ENCODE results near the gene TSKU. TPM values are rescaled to one million over a fixed set of nuclear protein-coding genes. Genes with fewer than 3 reads are reported as not detected.

Gene TSKU
- total RNA-seq, 6 experiments from 2014 or later = 8.3 to 11.0 (median 10.1) TPM

DNA sequence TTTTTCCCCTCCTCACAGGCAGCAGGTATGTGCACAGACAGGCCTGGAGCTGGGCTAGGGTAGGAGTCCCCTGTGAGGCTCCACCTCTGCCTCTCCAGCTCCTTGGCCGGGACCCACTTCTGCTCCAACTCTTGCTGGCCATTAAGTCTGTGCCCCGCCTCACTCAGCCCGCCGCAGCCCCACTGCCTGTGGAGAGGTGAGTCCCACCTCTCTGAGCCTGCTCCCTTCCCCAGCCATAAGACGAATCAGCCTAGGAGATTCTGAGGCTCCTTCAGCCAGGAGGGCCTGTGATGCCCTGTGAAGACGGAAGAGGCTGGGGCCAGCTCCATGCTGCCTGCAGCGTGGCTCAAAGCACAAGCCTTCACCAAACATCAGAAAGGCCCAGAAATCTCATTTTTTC lies 23.0 kb downstream of the TSKU start:
- no peaks in the 10 kb centered on the region for H3K36me3 Mint-ChIP-seq (ENCODE audit: low read depth)
- no peak overlapping the region for H3K27ac Mint-ChIP-seq
- peaks cover 51% of the 10 kb centered on the region for H3K4me1 Mint-ChIP-seq (ENCODE audit: low read depth)
- peaks cover 5% of the 10 kb centered on the region for H3K27me3 Mint-ChIP-seq (ENCODE audit: insufficient read depth)
- H3K4me3 Mint-ChIP-seq = no peak overlapping the region
- H3K9me3 Mint-ChIP-seq = no peaks in the 10 kb centered on the region
- TF ChIP-seq, protein P1, sequence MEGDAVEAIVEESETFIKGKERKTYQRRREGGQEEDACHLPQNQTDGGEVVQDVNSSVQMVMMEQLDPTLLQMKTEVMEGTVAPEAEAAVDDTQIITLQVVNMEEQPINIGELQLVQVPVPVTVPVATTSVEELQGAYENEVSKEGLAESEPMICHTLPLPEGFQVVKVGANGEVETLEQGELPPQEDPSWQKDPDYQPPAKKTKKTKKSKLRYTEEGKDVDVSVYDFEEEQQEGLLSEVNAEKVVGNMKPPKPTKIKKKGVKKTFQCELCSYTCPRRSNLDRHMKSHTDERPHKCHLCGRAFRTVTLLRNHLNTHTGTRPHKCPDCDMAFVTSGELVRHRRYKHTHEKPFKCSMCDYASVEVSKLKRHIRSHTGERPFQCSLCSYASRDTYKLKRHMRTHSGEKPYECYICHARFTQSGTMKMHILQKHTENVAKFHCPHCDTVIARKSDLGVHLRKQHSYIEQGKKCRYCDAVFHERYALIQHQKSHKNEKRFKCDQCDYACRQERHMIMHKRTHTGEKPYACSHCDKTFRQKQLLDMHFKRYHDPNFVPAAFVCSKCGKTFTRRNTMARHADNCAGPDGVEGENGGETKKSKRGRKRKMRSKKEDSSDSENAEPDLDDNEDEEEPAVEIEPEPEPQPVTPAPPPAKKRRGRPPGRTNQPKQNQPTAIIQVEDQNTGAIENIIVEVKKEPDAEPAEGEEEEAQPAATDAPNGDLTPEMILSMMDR (IDR thresholded peaks at IDR 0.05) = no peak
- no peak for DNase-seq

DNA sequence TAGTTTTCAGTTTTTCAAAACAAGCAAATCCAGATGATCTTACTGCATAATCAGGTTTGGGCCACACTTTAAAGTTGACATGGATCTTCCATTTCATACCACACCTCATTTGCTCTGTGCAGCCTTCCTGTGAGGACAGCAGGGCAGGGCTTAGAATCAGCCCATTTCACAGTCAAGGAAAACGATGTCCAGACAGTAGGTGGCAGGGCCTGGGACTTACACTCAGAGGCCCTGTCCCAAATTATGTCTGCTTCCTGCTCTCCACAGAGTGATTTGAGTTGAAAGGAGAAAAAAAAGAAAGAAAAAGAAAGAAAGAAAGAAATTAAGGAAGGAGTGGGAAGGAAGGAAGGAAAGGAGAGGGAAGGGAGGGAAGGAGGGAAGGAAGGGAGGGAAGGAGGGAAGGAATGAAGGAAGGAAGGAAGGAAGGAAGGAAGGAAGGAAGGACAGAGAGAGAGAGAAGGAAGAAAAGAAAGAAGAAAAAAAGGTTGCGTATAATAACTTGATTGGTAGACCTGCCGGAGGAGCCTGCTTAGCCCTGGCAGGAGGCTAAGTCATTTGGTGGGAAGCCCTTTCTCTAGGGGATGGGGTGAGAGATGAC lies 23.6 kb downstream of the TSKU start:
- Mint-ChIP-seq H3K36me3 (ENCODE audit: low read depth) (no peaks in the 10 kb centered on the region), H3K4me1 (ENCODE audit: low read depth) (peaks cover 51% of the 10 kb centered on the region), H3K9me3 (no peaks in the 10 kb centered on the region), H3K4me3 (0 out of 2 replicates have a peak overlapping the region, but pooled peaks have one; percentile 60), H3K27ac (no peak overlapping the region), H3K27me3 (ENCODE audit: insufficient read depth) (peaks cover 3% of the 10 kb centered on the region)
- DNase-seq = no peak
- TF ChIP-seq, protein P1 (IDR thresholded peaks at IDR 0.05) = no peak

DNA sequence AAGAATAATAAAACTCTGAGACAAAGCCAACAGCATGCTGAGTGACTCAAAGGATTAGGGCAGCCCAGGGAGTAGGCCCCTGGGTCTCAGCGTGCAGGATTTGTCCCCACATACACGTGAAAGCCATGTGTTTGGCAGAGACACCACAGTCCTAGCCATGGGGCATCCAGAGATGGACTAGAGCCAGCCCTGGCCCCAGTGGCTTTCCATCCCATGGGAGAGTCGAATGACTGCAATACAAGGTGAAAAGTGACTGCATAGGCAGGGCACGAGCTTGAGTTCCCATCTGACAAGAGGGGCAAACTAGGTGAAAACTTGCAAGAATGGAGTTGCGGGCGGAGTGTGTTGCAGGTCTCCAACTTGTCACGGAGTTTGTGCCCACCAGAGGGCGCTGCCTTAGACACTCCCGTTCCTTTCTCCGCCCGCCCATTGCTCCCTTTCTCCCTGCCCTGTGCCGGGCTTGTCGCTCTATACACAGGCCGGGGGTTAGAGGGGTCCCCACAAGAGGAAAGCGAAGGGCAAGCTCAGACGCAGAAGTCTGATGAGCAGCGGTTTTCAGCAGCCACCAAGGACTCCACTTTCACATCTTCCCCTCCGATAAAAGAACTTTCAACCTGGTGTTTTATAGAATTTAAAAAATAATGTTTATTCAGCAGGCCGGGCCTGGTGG lies 24.2 kb downstream of the TSKU start:
- TF ChIP-seq, protein P1 (IDR thresholded peaks at IDR 0.05) = peak; percentile 94
- Mint-ChIP-seq H3K27ac (no peak overlapping the region), H3K4me3 (peak overlapping the region; percentile 60), H3K27me3 (ENCODE audit: insufficient read depth) (peaks cover 3% of the 10 kb centered on the region), H3K9me3 (no peaks in the 10 kb centered on the region), H3K36me3 (ENCODE audit: low read depth) (no peaks in the 10 kb centered on the region), H3K4me1 (ENCODE audit: low read depth) (peaks cover 45% of the 10 kb centered on the region)
- peak; percentile 62 for DNase-seq

DNA sequence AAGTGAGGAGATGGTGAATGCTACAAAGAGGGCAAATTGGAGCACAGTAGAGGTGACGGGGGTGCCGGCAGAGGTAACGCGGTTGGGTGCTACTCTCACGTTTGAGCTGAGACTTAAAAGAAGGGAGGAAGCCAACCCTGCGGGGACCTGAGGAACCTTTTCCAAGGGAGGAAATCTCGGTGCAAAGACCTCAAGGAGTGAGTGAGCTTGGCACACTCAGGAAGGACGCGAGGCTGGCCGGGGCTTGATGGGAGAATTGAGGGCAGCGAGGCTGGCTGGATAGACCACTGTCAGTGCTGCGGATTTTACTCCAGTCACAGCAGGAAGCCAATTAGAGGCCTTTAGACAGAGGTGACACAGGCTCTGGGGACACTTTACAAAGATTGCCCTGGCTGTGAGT lies 25.0 kb downstream of the TSKU start:
- Mint-ChIP-seq H3K27ac (no peak overlapping the region), H3K27me3 (ENCODE audit: insufficient read depth) (peaks cover 3% of the 10 kb centered on the region), H3K9me3 (no peaks in the 10 kb centered on the region; the same call in 1 of the 2 replicates), H3K36me3 (ENCODE audit: low read depth) (no peaks in the 10 kb centered on the region), H3K4me1 (ENCODE audit: low read depth) (peaks cover 37% of the 10 kb centered on the region), H3K4me3 (no peak overlapping the region)
- no peak for DNase-seq
- TF ChIP-seq, protein P1 (IDR thresholded peaks at IDR 0.05) = no peak

DNA sequence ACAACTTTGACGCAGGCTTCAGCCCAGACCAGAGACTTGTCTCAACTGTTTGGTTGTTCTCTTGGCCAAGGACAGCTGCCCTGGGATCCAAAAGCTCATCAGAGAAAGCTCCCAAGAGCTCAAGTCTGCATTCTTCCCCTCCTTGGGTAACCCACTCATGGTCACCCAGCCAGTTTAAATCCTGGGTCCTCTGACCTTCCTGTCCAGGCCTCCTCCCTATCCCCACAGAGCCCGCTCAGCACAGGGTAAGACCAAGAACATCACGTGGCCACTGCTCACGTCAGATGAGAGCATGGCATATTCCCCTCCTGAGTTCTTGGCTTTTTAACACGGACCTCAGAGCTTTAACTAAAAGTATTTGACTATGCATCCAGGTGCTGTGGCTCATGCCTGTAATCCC lies 25.8 kb downstream of the TSKU start:
- H3K4me1 Mint-ChIP-seq (ENCODE audit: low read depth) = peaks cover 29% of the 10 kb centered on the region
- TF ChIP-seq, protein P1 (IDR thresholded peaks at IDR 0.05) = no peak
- peaks cover 3% of the 10 kb centered on the region; the same call in 1 of the 2 replicates for H3K27me3 Mint-ChIP-seq (ENCODE audit: insufficient read depth)
- no peak overlapping the region for H3K4me3 Mint-ChIP-seq
- peaks cover 4% of the 10 kb centered on the region; the same call in 1 of the 2 replicates for H3K9me3 Mint-ChIP-seq
- H3K27ac Mint-ChIP-seq = no peak overlapping the region
- no peaks in the 10 kb centered on the region for H3K36me3 Mint-ChIP-seq (ENCODE audit: low read depth)
- no peak for DNase-seq

Measured in HFFc6 (cell line).